OCI-LY7 (cell line): ENCODE data around the gene JAZF1.

Experiments used
- CTCF ChIP-seq: fragments of 200-600 bp; sonication (generic); conservative IDR thresholded peaks from 2 replicates; pipeline ENCODE4 v1.5.1; 2014; ENCODE audit warnings: mild to moderate bottlenecking, antibody characterized with exemption, low read length, moderate library complexity, mixed read lengths
- EZH2phosphoT487 ChIP-seq: fragments of 200-600 bp; sonication (generic); IDR thresholded peaks from 2 replicates; pipeline ENCODE4 v1.6.1; 2018; ENCODE audit warnings: low read depth, borderline replicate concordance, mild to moderate bottlenecking, mixed run types, antibody characterized with exemption, low read length, moderate library complexity, mixed read lengths

- TF ChIP-seq CTCF = no peak
- TF ChIP-seq EZH2phosphoT487 = no peak
These were observed 4.4 kb downstream of the JAZF1 start for GRCh38 chr7:28176174-28176573.
